A549 treated with RU486 at 1 μM for 4 hours (cell line): ENCODE data around the gene ADAM15. TPM values are rescaled to one million over a fixed set of nuclear protein-coding genes. Genes with fewer than 3 reads are reported as not detected.

ENCODE experiments used
- total RNA-seq: library from RNA; stranded (reverse); fragments of 200-300 nt; extraction: Qiagen RNA extraction; gene quantifications from 5 replicates; pipeline ENCODE4 v1.2.3, GENCODE V29; 2022; ENCODE audit warnings: low read depth

Gene ADAM15
- total RNA-seq = 52.7 to 85.0 TPM (median 72.2 TPM) in 5 replicates

DNA sequence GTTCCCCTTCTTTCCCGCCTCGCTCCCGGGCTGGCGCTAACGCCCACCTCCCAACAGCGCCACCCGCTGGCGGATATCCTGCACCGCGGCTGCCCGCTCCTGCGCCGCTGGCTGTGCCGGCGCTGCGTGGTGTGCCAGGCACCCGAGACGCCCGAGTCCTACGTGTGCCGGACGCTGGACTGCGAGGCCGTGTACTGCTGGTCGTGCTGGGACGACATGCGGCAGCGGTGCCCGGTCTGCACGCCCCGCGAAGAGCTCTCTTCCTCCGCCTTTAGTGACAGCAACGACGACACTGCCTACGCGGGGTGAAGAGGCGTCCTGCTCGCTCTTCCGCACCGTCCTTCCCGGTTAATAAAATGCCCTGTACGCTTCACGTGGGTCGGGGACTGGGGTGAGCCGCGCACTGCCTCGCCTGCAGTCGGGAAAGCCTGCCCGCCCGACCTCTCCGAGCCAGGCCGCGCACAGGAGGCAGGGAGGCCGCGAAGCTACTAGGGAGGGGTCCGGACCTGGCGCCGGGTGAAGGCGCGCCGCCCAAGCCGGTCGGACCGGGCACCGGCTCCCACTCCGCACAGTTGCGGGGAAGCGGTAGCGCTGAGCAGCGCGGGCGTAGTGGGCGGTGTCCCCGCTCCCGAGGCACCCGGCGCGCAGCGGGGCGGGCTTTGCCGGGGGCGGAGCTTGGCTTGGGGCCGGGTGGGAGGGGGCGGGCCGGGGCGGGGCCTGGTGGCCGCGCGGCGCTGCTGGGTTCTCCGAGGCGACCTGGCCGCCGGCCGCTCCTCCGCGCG lies at the start of gene ADAM15:
Gene ADAM15, plus strand, starts transcription at position 757 of the 782 bp plus-strand sequence. CDS start 71 bp downstream, outside the sequence.

DNA sequence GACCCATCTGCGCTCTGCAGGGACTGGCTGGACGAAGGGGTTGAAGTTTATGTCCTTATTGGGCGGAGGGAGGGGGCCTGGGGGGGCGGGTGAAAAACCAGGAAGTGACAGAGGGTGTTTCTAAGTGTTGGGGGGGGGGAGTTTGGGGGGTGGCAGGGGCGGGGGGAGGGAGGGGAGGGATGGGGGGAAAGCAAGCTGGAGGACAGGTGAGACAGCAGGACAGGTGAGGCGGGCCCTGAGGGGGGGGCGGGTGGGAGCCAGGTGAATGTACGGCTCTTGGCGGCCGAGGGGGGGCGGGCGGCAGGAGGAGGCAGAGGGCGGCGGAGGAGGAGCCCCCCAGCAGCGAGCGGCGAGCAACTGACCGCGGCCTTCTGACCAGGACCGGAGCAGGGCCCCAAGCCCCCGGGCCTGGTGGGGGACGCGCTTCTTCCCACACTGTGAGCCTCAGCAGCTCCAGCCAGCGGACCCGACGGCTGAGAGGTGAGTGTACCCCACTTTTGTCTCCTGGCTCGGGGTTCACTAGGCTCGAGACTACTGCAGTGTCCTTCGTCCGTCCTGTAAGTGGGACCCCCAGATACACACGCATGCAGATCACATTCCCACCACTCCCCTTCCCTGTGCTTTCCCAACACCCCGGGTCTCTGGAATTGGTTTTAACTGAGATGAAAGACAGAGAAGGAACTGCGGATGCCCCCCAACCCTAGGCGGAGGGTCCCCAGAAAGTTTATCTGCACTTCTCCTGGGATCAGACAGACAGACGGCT lies 48.5 kb upstream of the ADAM15 start, which contains the start of gene ZBTB7B:
Gene ZBTB7B, plus strand, starts transcription at position 339 of the 763 bp plus-strand sequence. CDS start 11,859 bp downstream, outside the sequence.

GRCh38 chr1:155033524-155033923 lies 17.6 kb upstream of the ADAM15 start, which contains the start of the genes DCST1 and DCST2:
Gene DCST1 (plus strand): TSS chr1:155033824. CDS start chr1:155034037, 213 bp downstream.
Gene DCST2 (minus strand): TSS chr1:155033781. CDS start chr1:155033701, 80 bp downstream.

DNA sequence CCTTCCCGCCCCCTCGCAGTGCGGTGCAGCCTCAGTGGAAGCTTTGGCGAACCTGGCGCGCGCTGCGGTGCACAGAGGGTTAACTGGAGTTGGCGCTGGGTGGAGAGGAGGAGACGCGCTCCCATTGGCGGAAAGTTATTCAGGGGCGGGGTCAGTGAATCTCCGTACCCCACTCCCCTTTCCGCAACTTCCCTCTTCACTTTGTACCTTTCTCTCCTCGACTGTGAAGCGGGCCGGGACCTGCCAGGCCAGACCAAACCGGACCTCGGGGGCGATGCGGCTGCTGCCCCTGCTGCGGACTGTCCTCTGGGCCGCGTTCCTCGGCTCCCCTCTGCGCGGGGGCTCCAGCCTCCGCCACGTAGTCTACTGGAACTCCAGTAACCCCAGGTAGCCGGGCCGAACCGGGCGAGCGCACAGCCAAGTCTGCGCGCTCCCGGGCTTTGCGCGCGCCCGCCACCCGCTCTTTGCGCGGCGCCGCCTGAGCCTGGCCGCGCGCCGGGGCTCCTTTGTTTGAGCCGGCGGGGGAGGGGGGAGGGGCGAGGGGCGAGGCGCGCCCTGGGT lies 12.5 kb downstream of the ADAM15 start, which contains the start of gene EFNA4:
Gene EFNA4, plus strand, starts transcription at position 191 of the 561 bp plus-strand sequence. Its CDS starts 84 bp downstream, at position 275.

GRCh38 chr1:155078469-155079209 lies 27.5 kb downstream of the ADAM15 start, which contains the start of gene EFNA3:
Gene EFNA3 (plus strand): TSS chr1:155078837. CDS start chr1:155078942, 105 bp downstream.

Other genes starting within 250 kb of the ADAM15 start
- gene KCNN3, start 181.0 kb upstream of the ADAM15 start, total RNA-seq = 0.02 to 0.08 TPM (median 0.06 TPM) in 5 replicates
- 34.6 to 44.3 TPM (median 42.0 TPM) in 5 replicates for gene PMVK, start 114.6 kb upstream of the ADAM15 start, total RNA-seq
- 11.8 to 16.5 TPM (median 14.4 TPM) in 5 replicates for gene PBXIP1, start 95.2 kb upstream of the ADAM15 start, total RNA-seq
- gene PYGO2, start 89.5 kb upstream of the ADAM15 start, total RNA-seq = 19.5 to 24.1 TPM (median 22.6 TPM) in 5 replicates
- 128 to 150 TPM (median 144 TPM) in 5 replicates for gene SHC1, start 80.6 kb upstream of the ADAM15 start, total RNA-seq
- 325 to 385 TPM (median 338 TPM) in 5 replicates for gene CKS1B, start 76.6 kb upstream of the ADAM15 start, total RNA-seq
- gene FLAD1, start 68.0 kb upstream of the ADAM15 start, total RNA-seq = 33.1 to 53.6 TPM (median 42.5 TPM) in 5 replicates
- gene LENEP, start 57.7 kb upstream of the ADAM15 start, total RNA-seq = not detected in 5 replicates
- gene ZBTB7B, start 48.5 kb upstream of the ADAM15 start, total RNA-seq = 18.9 to 28.7 TPM (median 22.3 TPM) in 5 replicates
- 0.08 to 0.67 TPM (median 0.45 TPM) in 5 replicates for gene DCST2, start 17.5 kb upstream of the ADAM15 start, total RNA-seq
- gene DCST1, start 17.5 kb upstream of the ADAM15 start, total RNA-seq = not detected in 5 replicates
- gene EFNA4, start 12.4 kb downstream of the ADAM15 start, total RNA-seq = 7.2 to 9.3 TPM (median 7.9 TPM) in 5 replicates
- 3.0 to 5.4 TPM (median 3.9 TPM) in 5 replicates for gene EFNA3, start 27.5 kb downstream of the ADAM15 start, total RNA-seq
- gene EFNA1, start 76.6 kb downstream of the ADAM15 start, total RNA-seq = 34.4 to 48.7 TPM (median 37.8 TPM) in 5 replicates
- 33.6 to 37.6 TPM (median 35.3 TPM) in 5 replicates for gene SLC50A1, start 84.5 kb downstream of the ADAM15 start, total RNA-seq
- gene DPM3, start 89.2 kb downstream of the ADAM15 start, total RNA-seq = 64.1 to 107 TPM (median 94.9 TPM) in 5 replicates
- gene KRTCAP2, start 122.0 kb downstream of the ADAM15 start, total RNA-seq = 193 to 252 TPM (median 242 TPM) in 5 replicates
- gene TRIM46, start 122.5 kb downstream of the ADAM15 start, total RNA-seq = 1.1 to 2.2 TPM (median 1.4 TPM) in 5 replicates
- 5.5 to 10.3 TPM (median 7.8 TPM) in 5 replicates for gene THBS3, start 156.6 kb downstream of the ADAM15 start, total RNA-seq
- gene MTX1, start 157.4 kb downstream of the ADAM15 start, total RNA-seq = 61.2 to 76.7 TPM (median 74.1 TPM) in 5 replicates
- gene ENTREP3, start 204.2 kb downstream of the ADAM15 start, total RNA-seq = 27.2 to 41.6 TPM (median 36.2 TPM) in 5 replicates
- 95.7 to 138 TPM (median 124 TPM) in 5 replicates for gene SCAMP3, start 211.0 kb downstream of the ADAM15 start, total RNA-seq
- gene CLK2, start 222.2 kb downstream of the ADAM15 start, total RNA-seq = 20.3 to 28.2 TPM (median 22.9 TPM) in 5 replicates
- gene HCN3, start 226.1 kb downstream of the ADAM15 start, total RNA-seq = 2.6 to 6.2 TPM (median 4.4 TPM) in 5 replicates